Loucy (cell line): ENCODE results near the gene RASGEF1B.
A peak's percentile ranks its signal among the peaks of the same experiment; 100 is the strongest.

ENCODE experiments used
- H2AFZ ChIP-seq: fragments of 200-600 bp; sonication (generic); 2 replicates; pipeline ENCODE4 v1.6.0; 2016; ENCODE audit warnings: antibody characterized with exemption, mild to moderate bottlenecking, low read length, moderate library complexity
- H3F3A ChIP-seq: fragments of 200-600 bp; 2 replicates; pipeline ENCODE4 v1.6.0; 2016; ENCODE audit warnings: antibody characterized with exemption, low read depth, mild to moderate bottlenecking
- H3K27me3 ChIP-seq: fragments of 200-600 bp; sonication (generic); 2 replicates; pipeline ENCODE4 v1.6.1; 2014; ENCODE audit warnings: low read length, mild to moderate bottlenecking; ENCODE audit not compliant: insufficient read depth, poor library complexity, severe bottlenecking
- H3K36me3 ChIP-seq: fragments of 200-600 bp; sonication (generic); 2 replicates; pipeline ENCODE4 v1.6.1; 2016; ENCODE audit warnings: low read length; ENCODE audit not compliant: insufficient read depth
- H3K4me1 ChIP-seq: fragments of 200-600 bp; sonication (generic); 2 replicates; pipeline ENCODE4 v1.5.1; 2014; ENCODE audit warnings: low read length, mild to moderate bottlenecking; ENCODE audit not compliant: insufficient read depth, poor library complexity, severe bottlenecking
- H3K4me2 ChIP-seq: fragments of 200-600 bp; sonication (generic); 2 replicates; pipeline ENCODE4 v1.6.0; 2014; ENCODE audit warnings: antibody characterized with exemption, low read length, low read depth, mild to moderate bottlenecking; ENCODE audit not compliant: poor library complexity, severe bottlenecking
- H3K4me3 ChIP-seq: fragments of 200-600 bp; sonication (generic); 2 replicates; pipeline ENCODE4 v1.5.1; 2014; ENCODE audit warnings: low read length, mild to moderate bottlenecking, mixed read lengths; ENCODE audit not compliant: poor library complexity, severe bottlenecking
- H3K79me2 ChIP-seq: fragments of 200-600 bp; sonication (generic); 2 replicates; pipeline ENCODE4 v1.6.1; 2014; ENCODE audit warnings: low read length; ENCODE audit not compliant: insufficient read depth
- H3K9ac ChIP-seq: fragments of 200-600 bp; sonication (generic); 2 replicates; pipeline ENCODE4 v1.6.0; 2014; ENCODE audit warnings: mild to moderate bottlenecking, low read depth, low read length, moderate library complexity; ENCODE audit not compliant: poor library complexity, severe bottlenecking
- H3K9me2 ChIP-seq: fragments of 200-600 bp; sonication (generic); replicated peaks from 2 replicates; pipeline ENCODE4 v1.6.1; 2016; ENCODE audit warnings: low read depth, low read length, mixed read lengths
- H3K9me3 ChIP-seq: fragments of 200-600 bp; sonication (generic); 2 replicates; pipeline ENCODE4 v1.6.1; 2014; ENCODE audit warnings: mild to moderate bottlenecking, antibody characterized with exemption, low read length, low read depth; ENCODE audit not compliant: insufficient read depth
- H4K20me1 ChIP-seq: fragments of 200-600 bp; sonication (generic); 2 replicates; pipeline ENCODE4 v1.6.0; 2014; ENCODE audit warnings: antibody characterized with exemption, low read length, mild to moderate bottlenecking; ENCODE audit not compliant: insufficient read depth, poor library complexity, severe bottlenecking
- CTCF ChIP-seq: fragments of 200-600 bp; sonication (generic); conservative IDR thresholded peaks from 2 replicates; pipeline ENCODE4 v1.5.1; 2014; ENCODE audit warnings: mild to moderate bottlenecking, antibody characterized with exemption, low read length
- EZH2phosphoT487 ChIP-seq: fragments of 200-600 bp; IDR thresholded peaks from 2 replicates; pipeline ENCODE4 v1.6.1; 2018; ENCODE audit warnings: antibody characterized with exemption, mild to moderate bottlenecking, moderate library complexity, borderline replicate concordance

RASGEF1B gene

GRCh38 chr4:81509191-81509590, 37.5 kb upstream of the RASGEF1B start:
- no peaks in the 10 kb centered on the region for H3K79me2 ChIP-seq
- peak overlapping the region; percentile 39 for H3K9ac ChIP-seq
- no peak for TF ChIP-seq CTCF
- no peak for TF ChIP-seq EZH2phosphoT487
- H3K36me3 ChIP-seq: no peaks in the 10 kb centered on the region
- 0 out of 2 replicates have a peak overlapping the region, but pooled peaks have one; percentile 8 for H2AFZ ChIP-seq
- no peaks in the 10 kb centered on the region for H3K9me2 ChIP-seq
- H3K27me3 ChIP-seq: no peaks in the 10 kb centered on the region
- H4K20me1 ChIP-seq: no peaks in the 10 kb centered on the region
- H3K4me1 ChIP-seq: peaks cover 89% of the 10 kb centered on the region
- H3K4me2 ChIP-seq: peak overlapping the region; percentile 64
- H3K4me3 ChIP-seq: peak overlapping the region; percentile 26
- peaks cover 13% of the 10 kb centered on the region for H3F3A ChIP-seq
- H3K9me3 ChIP-seq: no peaks in the 10 kb centered on the region

GRCh38 chr4:81508411-81509185, 36.9 kb upstream of the RASGEF1B start:
- Histone ChIP-seq H3K4me1 (peaks cover 89% of the 10 kb centered on the region), H2AFZ (no peak overlapping the region)

GRCh38 chr4:81507530-81507929, 35.8 kb upstream of the RASGEF1B start:
- Histone ChIP-seq H3K27me3 (no peaks in the 10 kb centered on the region), H3K79me2 (no peaks in the 10 kb centered on the region), H4K20me1 (no peaks in the 10 kb centered on the region), H3K36me3 (no peaks in the 10 kb centered on the region), H3K9me3 (no peaks in the 10 kb centered on the region), H3K4me2 (no peak overlapping the region), H2AFZ (no peak overlapping the region), H3K9me2 (no peaks in the 10 kb centered on the region), H3F3A (peaks cover 13% of the 10 kb centered on the region), H3K4me3 (no peak overlapping the region), H3K9ac (no peak overlapping the region), H3K4me1 (peaks cover 80% of the 10 kb centered on the region)
- no peak for TF ChIP-seq CTCF
- TF ChIP-seq EZH2phosphoT487: no peak

More at GRCh38 chr4:81508411-81509185, 36.9 kb upstream of the RASGEF1B start:
- no peaks in the 10 kb centered on the region for H3K79me2 ChIP-seq
- TF ChIP-seq EZH2phosphoT487: no peak
- TF ChIP-seq CTCF: no peak
- no peaks in the 10 kb centered on the region for H4K20me1 ChIP-seq
- no peaks in the 10 kb centered on the region for H3K9me2 ChIP-seq
- peaks cover 13% of the 10 kb centered on the region for H3F3A ChIP-seq
- H3K36me3 ChIP-seq: no peaks in the 10 kb centered on the region
- H3K4me2 ChIP-seq: peak overlapping the region; percentile 64
- no peaks in the 10 kb centered on the region for H3K27me3 ChIP-seq
- no peak overlapping the region for H3K4me3 ChIP-seq
- no peaks in the 10 kb centered on the region for H3K9me3 ChIP-seq
- H3K9ac ChIP-seq: peak overlapping the region; percentile 6
